ENCODE results near the gene RASGRF1.

The RASGRF1 gene

DNA sequence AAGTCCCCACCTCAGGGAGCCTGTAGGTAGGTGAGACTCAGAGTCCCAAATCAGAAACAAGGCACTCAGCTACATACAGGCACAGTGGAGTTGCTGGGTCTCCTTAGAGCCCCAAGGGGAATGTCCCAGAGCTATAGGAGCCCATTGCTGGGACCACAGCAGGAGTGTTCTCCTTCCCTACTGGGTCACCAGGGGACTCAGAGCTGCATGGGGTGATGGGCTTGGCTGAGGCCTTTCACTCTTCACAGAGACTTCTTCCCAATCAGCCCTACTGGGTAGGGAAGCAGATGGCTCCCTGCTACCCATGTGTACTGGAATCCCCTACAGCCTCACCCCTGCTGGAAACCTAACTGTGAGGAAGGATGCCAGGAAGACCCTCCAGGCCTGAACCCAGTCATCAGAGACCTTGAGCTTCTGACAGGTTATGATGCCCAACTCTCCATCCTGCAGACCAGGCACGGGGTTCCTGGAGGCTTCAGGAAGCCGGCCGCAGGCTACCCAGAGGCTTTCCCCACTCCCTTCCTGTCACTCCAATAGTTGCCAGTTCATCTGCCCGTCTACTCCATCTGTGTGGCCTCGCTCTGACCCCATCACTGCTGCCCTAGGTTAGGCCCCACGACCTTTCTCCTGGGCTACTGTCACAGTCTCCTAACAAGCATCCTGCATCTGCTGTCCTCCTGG is 24.0 kb downstream of the RASGRF1 start:
- no peak for DNase-seq (ENCODE audit: low read depth in 2 of 2)

DNA sequence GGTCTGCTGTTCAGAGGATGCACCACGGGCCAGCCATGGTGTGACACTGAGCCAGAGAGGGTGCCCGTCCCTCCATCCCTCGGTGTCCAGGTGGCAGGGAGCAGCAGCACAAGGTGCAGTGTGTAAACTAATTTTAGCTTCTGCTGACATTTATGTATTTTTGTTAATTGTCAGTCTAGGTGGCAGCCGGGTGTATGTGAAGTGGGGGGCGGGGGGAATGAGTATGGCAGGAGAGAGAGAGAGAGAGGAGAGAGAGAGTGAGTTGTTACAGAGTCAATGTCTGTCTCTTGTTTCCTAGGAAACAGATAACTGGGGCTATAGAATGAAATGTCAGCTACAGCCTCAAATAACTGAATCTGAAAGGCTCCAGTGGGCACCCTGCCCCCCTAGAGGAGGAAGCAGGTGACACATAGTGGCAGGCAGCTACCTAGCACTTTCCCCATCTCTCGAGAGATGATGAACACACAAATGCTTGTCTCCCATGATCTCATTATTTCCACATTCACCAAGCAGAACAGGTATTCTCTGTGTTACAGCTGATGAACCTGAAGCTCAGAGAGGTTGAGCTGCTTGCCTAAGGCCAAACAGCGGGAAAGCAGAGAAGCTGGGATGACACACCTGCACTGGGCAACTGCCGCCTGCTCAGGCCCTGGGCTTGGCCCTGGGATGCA is 24.7 kb downstream of the RASGRF1 start:
- DNase-seq (ENCODE audit: low read depth in 2 of 2): no peak

GRCh38 chr15:79065361-79065705 is 25.2 kb downstream of the RASGRF1 start:
- DNase-seq (ENCODE audit: low read depth in 2 of 2): no peak

GRCh38 chr15:79064496-79064895 is 26.1 kb downstream of the RASGRF1 start:
- no peak for DNase-seq (ENCODE audit: low read depth in 2 of 2)

GRCh38 chr15:79060175-79060574 is 30.4 kb downstream of the RASGRF1 start:
- no peak for DNase-seq (ENCODE audit: low read depth in 2 of 2)

- DNase-seq (ENCODE audit: low read depth in 2 of 2): no peak
Observed at GRCh38 chr15:79059081-79059572, 31.5 kb downstream of the RASGRF1 start.

GRCh38 chr15:79058260-79058850 is 32.2 kb downstream of the RASGRF1 start:
- no peak for DNase-seq (ENCODE audit: low read depth in 2 of 2)

DNA sequence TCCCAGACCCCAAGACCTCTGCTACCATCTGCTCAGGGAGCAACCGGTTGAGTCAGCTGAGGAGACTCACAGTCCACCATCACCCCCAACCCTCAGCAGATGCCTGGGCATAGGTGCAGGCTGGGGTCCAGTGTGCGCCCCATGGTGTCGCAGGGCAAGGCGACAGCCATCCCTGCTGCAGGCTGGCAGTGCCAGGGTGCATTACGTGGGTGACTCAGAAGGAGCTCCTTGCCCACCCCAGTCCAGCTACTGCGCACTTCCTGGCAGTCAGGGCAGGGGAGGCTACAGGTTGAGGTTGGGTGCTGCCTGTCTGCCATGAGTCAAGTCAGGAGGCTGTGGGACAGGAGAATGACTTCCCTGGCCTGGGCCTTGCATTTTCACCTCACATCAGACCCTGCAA is 33.5 kb downstream of the RASGRF1 start:
- no peak for DNase-seq (ENCODE audit: low read depth in 2 of 2)

GRCh38 chr15:79054350-79054749 is 36.2 kb downstream of the RASGRF1 start:
- DNase-seq (ENCODE audit: low read depth in 2 of 2): no peak

GRCh38 chr15:79053894-79054293 is 36.7 kb downstream of the RASGRF1 start:
- no peak for DNase-seq (ENCODE audit: low read depth in 2 of 2)

- no peak for DNase-seq (ENCODE audit: low read depth in 2 of 2)
Observed at GRCh38 chr15:79051941-79052731, 38.4 kb downstream of the RASGRF1 start.

- no peak for DNase-seq (ENCODE audit: low read depth in 2 of 2)
Observed at GRCh38 chr15:79051029-79051428, 39.6 kb downstream of the RASGRF1 start.

GRCh38 chr15:79050341-79050740 is 40.2 kb downstream of the RASGRF1 start:
- DNase-seq (ENCODE audit: low read depth in 2 of 2): no peak

DNA sequence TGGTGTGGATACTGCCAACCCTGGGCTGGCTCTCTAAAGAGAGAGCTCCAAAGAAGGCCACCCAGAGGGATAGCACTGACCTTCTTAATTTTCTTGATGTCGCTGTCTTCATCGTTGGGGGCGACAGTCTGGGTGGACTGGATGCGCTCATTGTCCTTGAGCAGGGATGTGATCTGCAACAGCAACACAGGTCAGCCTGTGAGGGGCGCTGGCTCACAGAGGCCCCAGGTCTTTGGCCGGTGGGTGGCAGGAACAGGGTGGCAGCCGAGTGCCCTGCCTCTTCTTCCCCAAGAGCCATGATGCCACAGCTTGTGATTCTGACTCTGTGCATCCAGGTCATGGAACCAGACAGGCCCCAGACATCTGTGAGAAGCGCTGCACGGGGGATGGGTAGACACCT is 41.2 kb downstream of the RASGRF1 start:
- no peak for DNase-seq (ENCODE audit: low read depth in 2 of 2)

DNA sequence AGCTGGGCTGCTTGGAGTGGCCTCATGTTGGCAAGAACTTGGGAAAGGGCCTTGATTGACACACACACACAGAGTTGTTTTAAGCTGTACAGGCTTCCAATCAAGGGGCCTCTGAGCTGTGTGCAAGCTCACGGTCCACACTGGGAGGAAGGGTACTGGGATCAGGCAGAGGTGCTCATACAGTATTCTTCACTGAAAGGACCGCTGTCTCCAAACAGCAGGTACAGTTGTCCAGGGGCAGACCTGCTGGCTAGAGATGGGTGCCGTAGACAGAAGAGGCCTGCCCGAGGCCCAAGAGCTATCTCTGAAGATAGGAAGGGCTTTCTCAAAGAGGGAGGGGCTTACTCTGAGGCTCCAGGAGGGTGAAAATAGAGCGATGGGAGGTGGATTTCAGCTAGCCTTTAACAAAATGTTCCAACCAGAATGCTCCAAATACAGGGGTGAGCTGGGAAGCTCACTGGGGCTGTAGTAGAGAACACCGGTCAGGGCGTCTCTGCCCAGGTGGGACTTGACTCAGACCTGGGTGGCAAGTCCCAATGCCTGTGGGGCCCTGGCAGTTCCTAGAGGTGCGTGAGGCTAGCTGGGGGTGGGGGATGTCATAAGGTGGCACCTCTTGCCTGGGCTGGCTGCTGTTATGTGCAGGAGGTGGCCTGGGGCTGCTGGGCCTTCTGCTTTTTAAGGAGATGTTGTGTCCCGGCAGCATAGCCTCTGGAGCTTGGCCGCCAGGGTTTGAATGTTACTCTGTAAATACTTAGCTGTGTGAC is 42.7 kb downstream of the RASGRF1 start:
- DNase-seq (ENCODE audit: low read depth in 2 of 2): no peak

DNA sequence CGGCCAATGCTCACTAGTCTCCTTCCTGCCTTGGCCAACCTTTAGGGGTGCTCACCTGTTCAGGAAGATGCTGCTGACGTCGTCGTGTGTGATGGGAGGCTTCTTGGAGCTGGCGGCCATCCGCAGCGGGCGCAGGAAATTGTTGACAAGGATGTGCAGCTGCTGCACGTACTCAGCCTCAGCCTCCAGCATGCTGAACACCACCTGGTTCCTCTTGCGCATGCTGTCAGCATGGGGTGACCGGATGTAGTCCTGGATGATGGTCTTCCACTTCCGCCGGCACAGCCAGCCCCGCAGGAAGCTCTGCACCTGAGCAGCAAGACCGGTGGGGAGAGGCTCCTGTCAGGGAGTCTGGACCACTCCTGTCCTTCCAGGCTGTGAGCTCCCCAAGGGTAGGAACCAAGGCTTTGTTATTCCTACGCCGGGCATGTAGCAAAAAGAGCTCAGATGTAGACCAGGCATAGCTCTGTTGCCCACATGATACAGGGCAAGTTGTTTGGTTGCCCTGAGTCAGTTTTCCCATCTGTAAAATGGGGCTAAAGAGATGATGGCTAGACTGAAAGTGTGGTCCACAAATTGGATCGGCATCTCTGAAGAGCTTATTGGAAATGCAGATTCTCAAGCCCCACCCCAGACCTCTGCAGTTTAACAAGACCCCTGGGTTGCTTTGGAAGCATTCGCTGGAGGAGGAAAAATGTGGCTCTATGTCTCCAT is 43.7 kb downstream of the RASGRF1 start:
- DNase-seq (ENCODE audit: low read depth in 2 of 2): no peak

DNA sequence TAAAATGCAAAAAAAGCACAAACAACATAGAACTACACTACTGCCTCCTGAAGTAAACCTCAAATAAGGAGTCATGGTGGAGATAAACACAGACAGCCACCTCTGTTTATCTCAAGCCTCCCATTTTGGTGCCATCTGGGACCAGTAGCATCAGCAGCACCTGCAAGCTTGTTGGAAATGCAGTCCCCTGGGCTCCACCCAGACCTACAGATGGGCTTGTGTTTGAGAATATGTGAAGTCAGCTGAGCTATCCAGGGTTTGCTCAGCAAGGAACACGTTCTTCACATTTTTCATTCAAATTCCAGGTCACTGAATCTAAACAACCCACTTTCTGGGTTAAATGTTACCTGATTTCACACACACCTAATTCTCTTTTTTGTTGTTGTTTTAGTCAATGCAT is 45.5 kb downstream of the RASGRF1 start:
- DNase-seq (ENCODE audit: low read depth in 2 of 2): no peak

GRCh38 chr15:79042213-79042928 is 48.2 kb downstream of the RASGRF1 start:
- no peak for DNase-seq (ENCODE audit: low read depth in 2 of 2)

DNA sequence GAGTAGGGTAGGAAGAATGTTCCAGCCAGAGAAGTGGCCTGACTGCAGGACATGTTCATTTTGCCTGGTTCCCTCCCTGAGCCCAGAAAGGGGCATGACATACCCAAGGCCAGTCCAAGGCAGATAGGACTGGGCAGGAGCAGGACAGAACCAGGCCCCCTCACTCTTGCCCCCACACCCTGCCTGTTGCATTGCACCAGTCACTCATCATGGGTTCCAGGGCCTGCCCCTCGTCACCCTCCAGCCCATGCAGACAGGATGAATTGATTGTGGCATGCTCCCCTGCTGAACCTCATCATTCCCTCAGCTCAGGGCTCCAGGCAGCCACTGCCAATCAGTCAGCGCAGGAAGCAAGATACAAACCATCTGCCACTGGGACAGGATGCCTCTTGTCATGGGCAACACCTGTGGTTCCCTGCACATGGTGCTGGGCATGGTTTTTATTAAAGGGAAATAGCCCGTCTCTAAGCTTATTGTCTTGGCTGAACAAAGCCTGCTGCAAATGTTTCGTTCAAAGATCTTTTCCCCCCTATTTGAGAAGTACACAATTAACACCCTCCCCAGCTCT is 48.9 kb downstream of the RASGRF1 start:
- no peak for DNase-seq (ENCODE audit: low read depth in 2 of 2)

- no peak for DNase-seq (ENCODE audit: low read depth in 2 of 2)
Observed at GRCh38 chr15:79037848-79038247, 52.7 kb downstream of the RASGRF1 start.

Data from stimulated activated CD8-positive, alpha-beta memory T cell treated with anti-CD3 and anti-CD28 coated beads, Interleukin-7, amount 100 ng/mL, for 4 hours (primary cell).